A549 (cell line): ENCODE data around the gene FOXR1. TPM values are rescaled to one million over a fixed set of nuclear protein-coding genes. Genes with fewer than 3 reads are reported as not detected.

Experiments
- ATAC-seq, 2 experiments: fragments of 200-7000 bp in 1 of 2; fragments of >200 bp in 1 of 2; cut with Nextera tagmentation in 1 of 2; cut with Tn5 transposase in 1 of 2; 3 replicates each; pipeline versions ENCODE4 v1.8.0 to v1.9.1; 2018 to 2020; ENCODE audit warnings: mild to moderate bottlenecking in 1 of 2, moderate library complexity in 1 of 2
- CTCF ChIA-PET: fragments of 300-600 bp; sonication (Branson Sonifier 250); formaldehyde crosslinking; extraction: SDS; loops from one replicate; lab custom pipeline; 2021; ENCODE audit warnings: antibody characterized with exemption, inconsistent platforms; lab: Yijun Ruan, JAX
- POLR2A ChIA-PET: fragments of 350-600 bp; formaldehyde crosslinking; extraction: SDS; loops from one replicate; lab custom pipeline; 2021; ENCODE audit warnings: antibody characterized with exemption, inconsistent platforms; lab: Yijun Ruan, JAX
- DNase-seq, 2 experiments: peaks; one replicate each; pipeline versions ENCODE4 v3.0.0 to v3.0.0-alpha.2; 2011 to 2016; ENCODE audit warnings: low read depth in 1 of 2, low spot score in 1 of 2
- FAIRE-seq: peaks from 2 replicates; lab custom pipeline; 2011; peaks lifted over from hg19 to GRCh38; lab: Jason Lieb, UNC
- H3K27ac ChIP-seq, 2 experiments: fragments of >200 bp; sonication (Bioruptor Twin); formaldehyde crosslinking; 3 replicates each; pipeline ENCODE4 v1.5.1; 2016 to 2017
- H3K4me1 ChIP-seq: fragments of >200 bp; sonication (Bioruptor Twin); formaldehyde crosslinking; 3 replicates; pipeline ENCODE4 v1.6.1; 2016
- H3K4me2 ChIP-seq: fragments of >200 bp; sonication (Bioruptor Twin); formaldehyde crosslinking; 3 replicates; pipeline ENCODE4 v1.6.1; 2016
- H3K4me3 ChIP-seq: fragments of >200 bp; sonication (Bioruptor Twin); formaldehyde crosslinking; 3 replicates; pipeline ENCODE4 v1.5.1; 2016
- H3K9me3 ChIP-seq: fragments of >200 bp; sonication (Bioruptor Twin); formaldehyde crosslinking; 3 replicates; pipeline ENCODE4 v1.6.1; 2016
- BHLHE40 ChIP-seq: IDR thresholded peaks from 2 replicates; pipeline ENCODE4 v1.6.1; 2012; ENCODE audit warnings: low read depth, low read length, inconsistent platforms
- CBX8 ChIP-seq: fragments of 200-600 bp; sonication (generic); IDR thresholded peaks from 2 replicates; pipeline ENCODE4 v1.6.1; 2016
- CEBPB ChIP-seq, 2 experiments: fragments of >200 bp in 1 of 2; sonication (Bioruptor Twin) in 1 of 2; formaldehyde crosslinking in 1 of 2; IDR thresholded peaks; 2 replicates each; pipeline ENCODE4 v1.6.1; 2012 to 2016
- CHD2 ChIP-seq: fragments of 150-350 bp; IDR thresholded peaks from 2 replicates; pipeline ENCODE4 v1.6.1; 2014; ENCODE audit warnings: low read length; ENCODE audit not compliant: partially characterized antibody
- EHF ChIP-seq: fragments of 250-450 bp; sonication (Bioruptor Pico); IDR thresholded peaks from 2 replicates; pipeline ENCODE4 v1.5.0; 2020; ENCODE audit warnings: mild to moderate bottlenecking
- EHMT2 ChIP-seq: fragments of 200-600 bp; sonication (generic); IDR thresholded peaks from 2 replicates; pipeline ENCODE4 v1.6.1; 2016; ENCODE audit warnings: antibody characterized with exemption, low read depth, mild to moderate bottlenecking, moderate library complexity
- ELK1 ChIP-seq: fragments of 150-350 bp; IDR thresholded peaks from 2 replicates; pipeline ENCODE4 v1.6.1; 2014; ENCODE audit warnings: low read depth, mild to moderate bottlenecking, low read length
- ESRRA ChIP-seq: fragments of 150-350 bp; IDR thresholded peaks from 2 replicates; pipeline ENCODE4 v1.6.1; 2014; ENCODE audit warnings: mild to moderate bottlenecking, low read length, borderline replicate concordance
- FOSB ChIP-seq: fragments of 250-450 bp; sonication (Bioruptor Pico); IDR thresholded peaks from 2 replicates; pipeline ENCODE4 v1.5.0; 2020; ENCODE audit warnings: mild to moderate bottlenecking, moderate library complexity
- FOXS1 ChIP-seq: fragments of 250-450 bp; sonication (Bioruptor Pico); IDR thresholded peaks from 2 replicates; pipeline ENCODE4 v1.5.0; 2020; ENCODE audit warnings: mild to moderate bottlenecking, moderate library complexity
- GATA3 ChIP-seq: IDR thresholded peaks from 2 replicates; pipeline ENCODE4 v1.6.1; 2012; ENCODE audit warnings: borderline replicate concordance
- HES2 ChIP-seq: fragments of >200 bp; sonication (Bioruptor Twin); formaldehyde crosslinking; IDR thresholded peaks from 2 replicates; pipeline ENCODE4 v1.6.1; 2016
- HOXA7 ChIP-seq: fragments of 250-450 bp; sonication (Bioruptor Pico); IDR thresholded peaks from 2 replicates; pipeline ENCODE4 v1.5.0; 2020; ENCODE audit warnings: mild to moderate bottlenecking, moderate library complexity
- HOXB13 ChIP-seq: fragments of 250-450 bp; sonication (Bioruptor Pico); IDR thresholded peaks from 2 replicates; pipeline ENCODE4 v1.5.0; 2020; ENCODE audit warnings: low read depth, mild to moderate bottlenecking, moderate library complexity
- HOXB5 ChIP-seq: fragments of 250-450 bp; sonication (Bioruptor Pico); IDR thresholded peaks from 2 replicates; pipeline ENCODE4 v1.5.0; 2020; ENCODE audit warnings: mild to moderate bottlenecking, moderate library complexity
- JUNB ChIP-seq: fragments of >200 bp; sonication (Bioruptor Twin); formaldehyde crosslinking; IDR thresholded peaks from 2 replicates; pipeline ENCODE4 v1.6.1; 2016
- KDM1A ChIP-seq: fragments of 200-600 bp; sonication (generic); IDR thresholded peaks from 2 replicates; pipeline ENCODE4 v1.6.1; 2016; ENCODE audit warnings: low read depth, mild to moderate bottlenecking
- KDM5A ChIP-seq: fragments of 200-600 bp; sonication (generic); IDR thresholded peaks from 2 replicates; pipeline ENCODE4 v1.6.1; 2016; ENCODE audit warnings: antibody characterized with exemption, mild to moderate bottlenecking
- MAFK ChIP-seq: fragments of 450-650 bp; IDR thresholded peaks from 2 replicates; pipeline ENCODE4 v1.6.1; 2014; ENCODE audit not compliant: partially characterized antibody
- NFE2L2 ChIP-seq: fragments of 150-350 bp; conservative IDR thresholded peaks from 2 replicates; pipeline ENCODE4 v1.6.1; 2014; ENCODE audit warnings: low read length
- NPAS2 ChIP-seq: fragments of 250-450 bp; sonication (Bioruptor Pico); IDR thresholded peaks from 2 replicates; pipeline ENCODE4 v1.8.0; 2022; ENCODE audit warnings: mild to moderate bottlenecking, moderate library complexity, borderline replicate concordance
- POLR2A ChIP-seq: IDR thresholded peaks from 2 replicates; pipeline ENCODE4 v1.6.1; 2012; ENCODE audit warnings: mild to moderate bottlenecking, low read length
- RARB ChIP-seq: fragments of 250-450 bp; sonication (Bioruptor Pico); IDR thresholded peaks from 2 replicates; pipeline ENCODE4 v1.8.0; 2021; ENCODE audit warnings: mild to moderate bottlenecking, moderate library complexity
- RFX5 ChIP-seq: fragments of 450-650 bp; IDR thresholded peaks from 2 replicates; pipeline ENCODE4 v1.7.1; 2014; ENCODE audit warnings: antibody characterized with exemption, mild to moderate bottlenecking, moderate library complexity
- RNF2 ChIP-seq: fragments of 200-600 bp; sonication (generic); IDR thresholded peaks from 2 replicates; pipeline ENCODE4 v1.6.1; 2016; ENCODE audit warnings: low read depth, mild to moderate bottlenecking, antibody characterized with exemption, moderate library complexity, borderline replicate concordance
- SREBF2 ChIP-seq: fragments of 450-650 bp; IDR thresholded peaks from 2 replicates; pipeline ENCODE4 v1.6.1; 2014; ENCODE audit warnings: mild to moderate bottlenecking, moderate library complexity
- TFCP2L1 ChIP-seq: fragments of 250-450 bp; sonication (Bioruptor Pico); IDR thresholded peaks from 2 replicates; pipeline ENCODE4 v1.5.0; 2021; ENCODE audit warnings: mild to moderate bottlenecking
- TP53 ChIP-seq: fragments of 250-450 bp; sonication (Bioruptor Pico); IDR thresholded peaks from 2 replicates; pipeline ENCODE4 v1.5.0; 2021; ENCODE audit warnings: mild to moderate bottlenecking, moderate library complexity
- ZFP36 ChIP-seq: fragments of 450-650 bp; IDR thresholded peaks from 2 replicates; pipeline ENCODE4 v1.6.1; 2014; ENCODE audit warnings: borderline replicate concordance; ENCODE audit not compliant: partially characterized antibody
- ZNF302 ChIP-seq: fragments of 250-450 bp; sonication (Bioruptor Pico); IDR thresholded peaks from 2 replicates; pipeline ENCODE4 v1.9.0; 2021; ENCODE audit warnings: inconsistent platforms, mild to moderate bottlenecking, moderate library complexity
- WGBS: methylation state at CpG from one replicate; pipeline ENCODE4 v1.1.6; 2017; ENCODE audit errors: missing lambda C conversion rate; 5-methylcytosine and 5-hydroxymethylcytosine counted together
- polyA plus RNA-seq, 4 experiments: library from polyadenylated mRNA; depleted of rRNA in 3 of 4; stranded (reverse); fragments of >200 nt; fragmentation: RNase III in 1 of 4; extraction: RNeasy Plus Mini Kit Qiagen cat#74134 plus additional on column Dnase treatment in 1 of 4; gene quantifications; 2 replicates in 3 of 4; 3 replicates in 1 of 4; pipeline ENCODE4 v1.2.3, GENCODE V29; 2011 to 2017
- TF ChIP-seq, protein P1 (sequence below): fragments of 250-450 bp; sonication (Bioruptor Pico); IDR thresholded peaks from 2 replicates; pipeline ENCODE4 v1.5.0; 2020; ENCODE audit warnings: low read depth, mild to moderate bottlenecking, moderate library complexity
- TF ChIP-seq, protein P2 (sequence below): fragments of 450-650 bp; IDR thresholded peaks from 2 replicates; pipeline ENCODE4 v1.6.1; 2014; ENCODE audit warnings: antibody characterized with exemption

FOXR1 gene
- polyA plus RNA-seq, 2 of the 4 experiments (the other 2 are of a cell fraction), result not detected

DNA sequence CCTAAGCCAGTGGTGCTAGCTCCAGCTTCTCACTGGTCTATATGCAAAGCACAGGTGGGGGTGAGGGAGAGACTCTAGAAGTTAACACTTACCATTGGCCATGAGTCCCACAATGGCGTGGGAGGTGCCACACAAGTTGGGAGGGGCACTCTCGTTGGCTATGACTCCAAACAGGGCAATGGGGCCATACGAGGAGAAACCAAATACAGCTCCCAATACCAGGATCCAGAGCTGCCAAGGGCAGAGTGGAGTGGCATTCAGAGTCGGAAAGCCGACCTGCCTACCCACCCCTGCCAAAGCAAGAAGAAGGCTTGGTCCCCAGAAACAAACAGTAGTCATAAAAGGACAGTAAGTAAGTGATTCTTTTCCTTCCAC, 53.5 kb downstream of the FOXR1 start:
- Histone ChIP-seq H3K4me3 (no peak overlapping the region), H3K27ac (no peak overlapping the region), H3K4me1 (peaks cover 32% of the 10 kb centered on the region), H3K9me3 (no peaks in the 10 kb centered on the region), H3K4me2 (no peak overlapping the region)
- ATAC-seq, result no peak
- no peak for FAIRE-seq
- 74% methylated on average over 5 of the region's 5 CpGs for WGBS
- ChIA-PET CTCF (interaction anchor here (0.8 to 1.4 kb wide), 2 partner anchors 18 to 31 kb away, joined by 4 read pairs; partner anchors contain the start of gene HYOU1), POLR2A (no interaction called here)
- TF ChIP-seq CHD2 (no peak), CEBPB (IDR thresholded peaks at IDR 0.05) (no peak), BHLHE40 (no peak), NFE2L2 (no peak), EHMT2 (no peak), NPAS2 (no peak), ZFP36 (no peak), HES2 (no peak), HOXA7 (CRISPR knock-in tag) (no peak), TFCP2L1 (no peak), KDM1A (no peak), JUNB (no peak), SREBF2 (no peak)
- TF ChIP-seq, protein P1, sequence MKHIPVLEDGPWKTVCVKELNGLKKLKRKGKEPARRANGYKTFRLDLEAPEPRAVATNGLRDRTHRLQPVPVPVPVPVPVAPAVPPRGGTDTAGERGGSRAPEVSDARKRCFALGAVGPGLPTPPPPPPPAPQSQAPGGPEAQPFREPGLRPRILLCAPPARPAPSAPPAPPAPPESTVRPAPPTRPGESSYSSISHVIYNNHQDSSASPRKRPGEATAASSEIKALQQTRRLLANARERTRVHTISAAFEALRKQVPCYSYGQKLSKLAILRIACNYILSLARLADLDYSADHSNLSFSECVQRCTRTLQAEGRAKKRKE (CRISPR knock-in tag), result no peak
- no peak for DNase-seq

DNA sequence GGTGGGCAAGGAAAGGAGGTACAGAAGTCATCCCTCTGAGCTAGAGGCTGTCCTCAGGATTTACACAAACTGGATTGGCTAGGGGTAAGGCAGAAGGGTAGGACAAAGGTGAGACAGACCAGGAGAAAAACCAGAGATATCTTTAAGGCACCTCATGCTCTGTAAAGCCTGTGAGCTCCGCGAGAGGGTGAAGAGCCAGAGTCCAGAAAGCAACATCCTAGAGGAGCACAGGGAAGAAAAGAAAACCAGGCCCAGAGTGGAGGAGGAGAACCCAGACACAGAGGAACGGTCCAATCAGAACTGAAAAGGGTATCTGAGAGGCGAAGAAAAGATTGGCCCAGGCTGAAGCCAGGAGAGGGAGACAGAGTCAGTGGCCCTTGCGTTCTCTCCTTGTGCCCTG, 54.0 kb downstream of the FOXR1 start:
- Histone ChIP-seq H3K27ac (no peak overlapping the region), H3K4me2 (no peak overlapping the region), H3K4me1 (peaks cover 28% of the 10 kb centered on the region), H3K4me3 (no peak overlapping the region), H3K9me3 (no peaks in the 10 kb centered on the region)
- no peak for ATAC-seq
- CTCF ChIA-PET, result interaction anchor here (0.8 to 1.4 kb wide), 2 partner anchors 18 to 31 kb away, joined by 4 read pairs; partner anchors contain the start of gene HYOU1
- 93% methylated on average over 5 of the region's 5 CpGs for WGBS
- no peak for DNase-seq
- POLR2A ChIA-PET, result no interaction called here
- TF ChIP-seq ZNF302 (CRISPR knock-in tag) (no peak), ESRRA (no peak), TP53 (CRISPR knock-in tag) (no peak), RFX5 (no peak), FOXS1 (CRISPR knock-in tag) (no peak), POLR2A (no peak), SREBF2 (no peak), EHF (no peak)
- no peak for FAIRE-seq

DNA sequence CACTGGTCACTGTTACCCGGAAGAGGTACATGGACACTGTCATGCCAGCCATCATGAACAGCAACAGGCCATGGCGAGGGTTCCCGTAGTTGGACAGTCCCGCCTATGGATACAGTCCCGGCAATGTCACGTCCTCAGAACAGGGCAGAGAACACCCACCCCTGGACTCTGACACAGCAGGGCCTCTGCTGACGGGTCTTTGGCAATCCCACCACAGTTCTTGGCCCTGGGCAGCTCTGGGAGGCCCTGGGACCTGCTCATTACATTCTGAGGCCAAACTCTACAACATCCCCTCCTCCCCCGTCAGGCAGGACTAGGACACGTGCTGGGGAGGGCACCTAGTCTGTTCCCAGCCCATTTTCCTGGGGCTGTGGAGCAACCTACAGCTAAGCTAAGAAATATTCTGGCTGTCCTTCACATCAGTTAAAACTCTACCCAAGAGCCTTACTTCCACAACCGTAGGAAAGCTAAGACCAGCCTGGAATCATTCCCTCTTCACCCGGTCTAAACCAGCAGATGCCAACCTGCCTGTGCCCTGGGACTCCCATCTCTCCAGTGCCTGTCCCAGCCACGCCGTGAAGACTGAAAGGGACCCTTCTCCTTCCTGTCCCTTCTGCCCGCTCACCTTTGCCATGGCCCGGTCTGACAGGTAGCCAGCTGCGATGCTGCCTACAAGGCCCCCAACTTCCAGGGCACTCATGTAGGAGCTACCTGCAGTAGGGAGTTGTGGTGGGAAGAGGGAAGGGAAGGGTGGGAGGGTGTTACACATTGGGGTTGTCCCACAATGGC, 54.6 kb downstream of the FOXR1 start:
- peaks cover 22% of the 10 kb centered on the region for H3K4me1 ChIP-seq
- ATAC-seq (no peak), DNase-seq (no peak), FAIRE-seq (no peak)
- no peaks in the 10 kb centered on the region for H3K9me3 ChIP-seq
- 91% methylated on average over 15 of the region's 16 CpGs for WGBS
- CTCF ChIA-PET, result no interaction called here
- H3K4me3 ChIP-seq, result no peak overlapping the region
- no peak overlapping the region for H3K27ac ChIP-seq
- POLR2A ChIA-PET, result interaction anchor here (0.6 to 1.6 kb wide), 2 partner anchors 8 to 71 kb away, joined by 3 to 4 read pairs; partner anchors contain the start of gene RPS25
- H3K4me2 ChIP-seq, result no peak overlapping the region
- TF ChIP-seq, protein P2, sequence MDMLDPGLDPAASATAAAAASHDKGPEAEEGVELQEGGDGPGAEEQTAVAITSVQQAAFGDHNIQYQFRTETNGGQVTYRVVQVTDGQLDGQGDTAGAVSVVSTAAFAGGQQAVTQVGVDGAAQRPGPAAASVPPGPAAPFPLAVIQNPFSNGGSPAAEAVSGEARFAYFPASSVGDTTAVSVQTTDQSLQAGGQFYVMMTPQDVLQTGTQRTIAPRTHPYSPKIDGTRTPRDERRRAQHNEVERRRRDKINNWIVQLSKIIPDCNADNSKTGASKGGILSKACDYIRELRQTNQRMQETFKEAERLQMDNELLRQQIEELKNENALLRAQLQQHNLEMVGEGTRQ, result no peak
- TF ChIP-seq FOSB (CRISPR knock-in tag) (no peak), HES2 (no peak), HOXB5 (CRISPR knock-in tag) (no peak), NFE2L2 (no peak), MAFK (no peak), RNF2 (no peak), HOXB13 (CRISPR knock-in tag) (no peak), ESRRA (no peak), JUNB (no peak), RARB (CRISPR knock-in tag) (no peak), RFX5 (no peak), KDM5A (no peak), POLR2A (no peak), GATA3 (no peak), CBX8 (no peak), ELK1 (no peak)
